HG03521 (cell line): ENCODE measurements around the gene ATP13A1.

Experiments
- ATAC-seq: cut with Tn5 transposase; IDR thresholded peaks from one replicate; pipeline ENCODE4 v1.9.1; 2021; ENCODE audit warnings: mild to moderate bottlenecking, moderate library complexity; ENCODE audit not compliant: unreplicated experiment

The ATP13A1 gene

GRCh38 chr19:19645233-19645870 lies 18.1 kb downstream of the ATP13A1 start:
- no peak for ATAC-seq

- no peak for ATAC-seq
Observed at GRCh38 chr19:19644054-19644388, 19.5 kb downstream of the ATP13A1 start.

- ATAC-seq: peak; percentile 62
Observed at GRCh38 chr19:19643158-19644053, 20.1 kb downstream of the ATP13A1 start, which contains the start of gene GMIP. TSS of gene GMIP (minus strand) at chr19:19643657. CDS start at chr19:19643529, 128 bp downstream.

GRCh38 chr19:19642506-19643157 lies 20.8 kb downstream of the ATP13A1 start:
- peak; percentile 10 for ATAC-seq

GRCh38 chr19:19637523-19638251 lies 25.8 kb downstream of the ATP13A1 start:
- no peak for ATAC-seq

- ATAC-seq: no peak
Observed at GRCh38 chr19:19637186-19637522, 26.3 kb downstream of the ATP13A1 start.

- no peak for ATAC-seq
Observed at GRCh38 chr19:19636573-19637185, 26.8 kb downstream of the ATP13A1 start.

GRCh38 chr19:19635313-19635702 lies 28.2 kb downstream of the ATP13A1 start:
- no peak for ATAC-seq

GRCh38 chr19:19634516-19635312 lies 28.8 kb downstream of the ATP13A1 start:
- ATAC-seq: no peak

GRCh38 chr19:19633711-19634515 lies 29.6 kb downstream of the ATP13A1 start:
- no peak for ATAC-seq

- ATAC-seq: no peak
Observed at GRCh38 chr19:19632661-19633060, 30.8 kb downstream of the ATP13A1 start.

GRCh38 chr19:19631346-19631745 lies 32.1 kb downstream of the ATP13A1 start:
- no peak for ATAC-seq

GRCh38 chr19:19630426-19630825 lies 33.0 kb downstream of the ATP13A1 start:
- no peak for ATAC-seq

- no peak for ATAC-seq
Observed at GRCh38 chr19:19630062-19630414, 33.4 kb downstream of the ATP13A1 start.

- peak; percentile 16 for ATAC-seq
Observed at GRCh38 chr19:19628501-19629134, 34.9 kb downstream of the ATP13A1 start.

- ATAC-seq: peak; percentile 62
Observed at GRCh38 chr19:19627621-19628500, 35.6 kb downstream of the ATP13A1 start, which contains the start of gene LPAR2. TSS of gene LPAR2 (minus strand) at chr19:19628220. CDS start at chr19:19627275, 945 bp downstream.
